ENCODE data around the gene ALCAM.

ALCAM gene

GRCh38 chr3:105534491-105534890 lies 167.8 kb downstream of the ALCAM start:
- no peak overlapping the region for H3K4me3 ChIP-seq (ENCODE audit: insufficient read depth, low read depth, low read length)

GRCh38 chr3:105537371-105538080 lies 170.8 kb downstream of the ALCAM start:
- H3K4me1 ChIP-seq (ENCODE audit: control insufficient read depth, insufficient read depth, low read length): no peaks in the 10 kb centered on the region
- H3K9me3 ChIP-seq (ENCODE audit: control insufficient read depth, low read length): no peaks in the 10 kb centered on the region
- no peak overlapping the region for H3K4me3 ChIP-seq (ENCODE audit: insufficient read depth, low read depth, low read length)
- no peaks in the 10 kb centered on the region for H3K27me3 ChIP-seq (ENCODE audit: control insufficient read depth, insufficient read depth, low read length, poor library complexity, severe bottlenecking)
- no peak overlapping the region for H3K27ac ChIP-seq (ENCODE audit: insufficient read depth, low read depth, low read length, poor library complexity, severe bottlenecking)
- H3K36me3 ChIP-seq (ENCODE audit: control insufficient read depth, insufficient read depth, low read length): no peaks in the 10 kb centered on the region
- WGBS, 2 experiments: 87 to 89% methylated on average over 1 of the region's 1 CpG

More at GRCh38 chr3:105534491-105534890, 167.8 kb downstream of the ALCAM start:
- no peaks in the 10 kb centered on the region for H3K27me3 ChIP-seq (ENCODE audit: control insufficient read depth, insufficient read depth, low read length, poor library complexity, severe bottlenecking)
- H3K27ac ChIP-seq (ENCODE audit: insufficient read depth, low read depth, low read length, poor library complexity, severe bottlenecking): no peak overlapping the region
- 93 to 95% methylated on average over 3 to 5 of the region's 5 CpGs for WGBS, 2 experiments
- no peaks in the 10 kb centered on the region for H3K9me3 ChIP-seq (ENCODE audit: control insufficient read depth, low read length)
- H3K36me3 ChIP-seq (ENCODE audit: control insufficient read depth, insufficient read depth, low read length): no peaks in the 10 kb centered on the region
- H3K4me1 ChIP-seq (ENCODE audit: control insufficient read depth, insufficient read depth, low read length): no peaks in the 10 kb centered on the region

GRCh38 chr3:105538483-105538882 lies 171.8 kb downstream of the ALCAM start:
- H3K4me1 ChIP-seq (ENCODE audit: control insufficient read depth, insufficient read depth, low read length): no peaks in the 10 kb centered on the region
- H3K4me3 ChIP-seq (ENCODE audit: insufficient read depth, low read depth, low read length): no peak overlapping the region
- no peaks in the 10 kb centered on the region for H3K36me3 ChIP-seq (ENCODE audit: control insufficient read depth, insufficient read depth, low read length)
- no peaks in the 10 kb centered on the region for H3K9me3 ChIP-seq (ENCODE audit: control insufficient read depth, low read length)
- 89 to 96% methylated on average over 5 of the region's 5 CpGs for WGBS, 2 experiments
- H3K27ac ChIP-seq (ENCODE audit: insufficient read depth, low read depth, low read length, poor library complexity, severe bottlenecking): no peak overlapping the region
- H3K27me3 ChIP-seq (ENCODE audit: control insufficient read depth, insufficient read depth, low read length, poor library complexity, severe bottlenecking): no peaks in the 10 kb centered on the region

GRCh38 chr3:105539897-105540296 lies 173.2 kb downstream of the ALCAM start:
- WGBS, 2 experiments: 94 to 95% methylated on average over 3 of the region's 3 CpGs
- H3K36me3 ChIP-seq (ENCODE audit: control insufficient read depth, insufficient read depth, low read length): no peaks in the 10 kb centered on the region
- no peaks in the 10 kb centered on the region for H3K27me3 ChIP-seq (ENCODE audit: control insufficient read depth, insufficient read depth, low read length, poor library complexity, severe bottlenecking)
- H3K4me1 ChIP-seq (ENCODE audit: control insufficient read depth, insufficient read depth, low read length): no peaks in the 10 kb centered on the region
- no peaks in the 10 kb centered on the region for H3K9me3 ChIP-seq (ENCODE audit: control insufficient read depth, low read length)
- no peak overlapping the region for H3K4me3 ChIP-seq (ENCODE audit: insufficient read depth, low read depth, low read length)
- no peak overlapping the region for H3K27ac ChIP-seq (ENCODE audit: insufficient read depth, low read depth, low read length, poor library complexity, severe bottlenecking)

GRCh38 chr3:105542282-105543019 lies 175.7 kb downstream of the ALCAM start:
- 86 to 89% methylated on average over 1 of the region's 1 CpG for WGBS, 2 experiments
- no peaks in the 10 kb centered on the region for H3K9me3 ChIP-seq (ENCODE audit: control insufficient read depth, low read length)
- no peaks in the 10 kb centered on the region for H3K27me3 ChIP-seq (ENCODE audit: control insufficient read depth, insufficient read depth, low read length, poor library complexity, severe bottlenecking)
- H3K4me3 ChIP-seq (ENCODE audit: insufficient read depth, low read depth, low read length): no peak overlapping the region
- H3K36me3 ChIP-seq (ENCODE audit: control insufficient read depth, insufficient read depth, low read length): no peaks in the 10 kb centered on the region
- H3K4me1 ChIP-seq (ENCODE audit: control insufficient read depth, insufficient read depth, low read length): no peaks in the 10 kb centered on the region
- H3K27ac ChIP-seq (ENCODE audit: insufficient read depth, low read depth, low read length, poor library complexity, severe bottlenecking): no peak overlapping the region

GRCh38 chr3:105545051-105545450 lies 178.3 kb downstream of the ALCAM start:
- Histone ChIP-seq H3K36me3 (ENCODE audit: control insufficient read depth, insufficient read depth, low read length) (no peaks in the 10 kb centered on the region), H3K4me3 (ENCODE audit: insufficient read depth, low read depth, low read length) (no peak overlapping the region), H3K27me3 (ENCODE audit: control insufficient read depth, insufficient read depth, low read length, poor library complexity, severe bottlenecking) (no peaks in the 10 kb centered on the region), H3K4me1 (ENCODE audit: control insufficient read depth, insufficient read depth, low read length) (no peaks in the 10 kb centered on the region), H3K27ac (ENCODE audit: insufficient read depth, low read depth, low read length, poor library complexity, severe bottlenecking) (no peak overlapping the region), H3K9me3 (ENCODE audit: control insufficient read depth, low read length) (no peaks in the 10 kb centered on the region)
- WGBS, 2 experiments: 96 to 100% methylated on average over 1 of the region's 1 CpG

GRCh38 chr3:105553851-105554250 lies 187.1 kb downstream of the ALCAM start:
- Histone ChIP-seq H3K36me3 (ENCODE audit: control insufficient read depth, insufficient read depth, low read length) (no peaks in the 10 kb centered on the region), H3K27me3 (ENCODE audit: control insufficient read depth, insufficient read depth, low read length, poor library complexity, severe bottlenecking) (no peaks in the 10 kb centered on the region), H3K4me3 (ENCODE audit: insufficient read depth, low read depth, low read length) (no peak overlapping the region), H3K4me1 (ENCODE audit: control insufficient read depth, insufficient read depth, low read length) (no peaks in the 10 kb centered on the region), H3K27ac (ENCODE audit: insufficient read depth, low read depth, low read length, poor library complexity, severe bottlenecking) (no peak overlapping the region), H3K9me3 (ENCODE audit: control insufficient read depth, low read length) (no peaks in the 10 kb centered on the region)
- 88 to 96% methylated on average over 3 of the region's 3 CpGs for WGBS, 2 experiments

- Histone ChIP-seq H3K9me3 (ENCODE audit: control insufficient read depth, low read length) (no peaks in the 10 kb centered on the region), H3K27ac (ENCODE audit: insufficient read depth, low read depth, low read length, poor library complexity, severe bottlenecking) (no peak overlapping the region), H3K27me3 (ENCODE audit: control insufficient read depth, insufficient read depth, low read length, poor library complexity, severe bottlenecking) (no peaks in the 10 kb centered on the region), H3K4me1 (ENCODE audit: control insufficient read depth, insufficient read depth, low read length) (no peaks in the 10 kb centered on the region), H3K36me3 (ENCODE audit: control insufficient read depth, insufficient read depth, low read length) (no peaks in the 10 kb centered on the region), H3K4me3 (ENCODE audit: insufficient read depth, low read depth, low read length) (no peak overlapping the region)
- WGBS, 2 experiments: 93 to 100% methylated on average over 1 to 2 of the region's 2 CpGs
These were observed 188.5 kb downstream of the ALCAM start for GRCh38 chr3:105555206-105555605.

GRCh38 chr3:105559856-105560255 lies 193.1 kb downstream of the ALCAM start:
- H3K4me3 ChIP-seq (ENCODE audit: insufficient read depth, low read depth, low read length): no peak overlapping the region
- no peaks in the 10 kb centered on the region for H3K27me3 ChIP-seq (ENCODE audit: control insufficient read depth, insufficient read depth, low read length, poor library complexity, severe bottlenecking)
- H3K9me3 ChIP-seq (ENCODE audit: control insufficient read depth, low read length): no peaks in the 10 kb centered on the region
- WGBS, 2 experiments: 71 to 100% methylated on average over 1 of the region's 1 CpG
- no peaks in the 10 kb centered on the region for H3K4me1 ChIP-seq (ENCODE audit: control insufficient read depth, insufficient read depth, low read length)
- no peak overlapping the region for H3K27ac ChIP-seq (ENCODE audit: insufficient read depth, low read depth, low read length, poor library complexity, severe bottlenecking)
- no peaks in the 10 kb centered on the region for H3K36me3 ChIP-seq (ENCODE audit: control insufficient read depth, insufficient read depth, low read length)

GRCh38 chr3:105561876-105562275 lies 195.2 kb downstream of the ALCAM start:
- Histone ChIP-seq H3K36me3 (ENCODE audit: control insufficient read depth, insufficient read depth, low read length) (no peaks in the 10 kb centered on the region), H3K9me3 (ENCODE audit: control insufficient read depth, low read length) (no peaks in the 10 kb centered on the region), H3K4me3 (ENCODE audit: insufficient read depth, low read depth, low read length) (no peak overlapping the region), H3K27me3 (ENCODE audit: control insufficient read depth, insufficient read depth, low read length, poor library complexity, severe bottlenecking) (no peaks in the 10 kb centered on the region), H3K4me1 (ENCODE audit: control insufficient read depth, insufficient read depth, low read length) (no peaks in the 10 kb centered on the region), H3K27ac (ENCODE audit: insufficient read depth, low read depth, low read length, poor library complexity, severe bottlenecking) (no peak overlapping the region)
- WGBS, 2 experiments: 94 to 100% methylated on average over 1 of the region's 1 CpG
